Measurements from ENCODE around the gene TFDP1.
A peak's percentile ranks its signal among the peaks of the same experiment; 100 is the strongest.

TFDP1 gene

DNA sequence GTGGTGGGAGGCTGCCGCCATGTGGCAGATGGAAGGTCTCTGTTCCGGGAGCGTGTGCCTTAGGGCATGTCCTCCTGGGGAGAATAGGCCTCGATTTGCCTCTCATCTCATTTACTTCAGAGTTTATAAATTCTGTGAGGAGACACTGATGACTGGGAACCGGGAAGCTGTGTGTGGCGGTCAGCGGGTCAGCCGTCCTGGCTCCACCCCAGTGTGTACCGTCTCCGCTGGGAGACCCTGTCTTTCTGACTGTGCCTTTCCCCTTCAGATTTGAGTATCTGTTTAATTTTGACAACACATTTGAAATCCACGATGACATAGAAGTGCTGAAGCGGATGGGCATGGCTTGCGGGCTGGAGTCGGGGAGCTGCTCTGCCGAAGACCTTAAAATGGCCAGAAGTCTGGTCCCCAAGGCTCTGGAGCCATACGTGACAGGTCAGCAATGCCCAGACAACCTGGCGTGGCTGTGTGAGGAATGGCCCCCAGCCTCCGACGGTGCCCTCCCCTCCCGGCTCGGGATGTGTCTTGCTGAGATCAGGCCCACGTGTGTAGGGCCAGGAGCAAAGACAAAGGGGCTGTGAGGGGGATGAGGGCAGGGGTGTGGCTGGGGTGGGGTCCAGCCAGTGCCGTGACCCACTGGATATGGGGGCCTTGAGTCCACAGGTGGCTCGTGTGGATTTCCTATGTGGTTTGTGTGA, 51.9 kb downstream of the TFDP1 start:
- no peak for DNase-seq

DNA sequence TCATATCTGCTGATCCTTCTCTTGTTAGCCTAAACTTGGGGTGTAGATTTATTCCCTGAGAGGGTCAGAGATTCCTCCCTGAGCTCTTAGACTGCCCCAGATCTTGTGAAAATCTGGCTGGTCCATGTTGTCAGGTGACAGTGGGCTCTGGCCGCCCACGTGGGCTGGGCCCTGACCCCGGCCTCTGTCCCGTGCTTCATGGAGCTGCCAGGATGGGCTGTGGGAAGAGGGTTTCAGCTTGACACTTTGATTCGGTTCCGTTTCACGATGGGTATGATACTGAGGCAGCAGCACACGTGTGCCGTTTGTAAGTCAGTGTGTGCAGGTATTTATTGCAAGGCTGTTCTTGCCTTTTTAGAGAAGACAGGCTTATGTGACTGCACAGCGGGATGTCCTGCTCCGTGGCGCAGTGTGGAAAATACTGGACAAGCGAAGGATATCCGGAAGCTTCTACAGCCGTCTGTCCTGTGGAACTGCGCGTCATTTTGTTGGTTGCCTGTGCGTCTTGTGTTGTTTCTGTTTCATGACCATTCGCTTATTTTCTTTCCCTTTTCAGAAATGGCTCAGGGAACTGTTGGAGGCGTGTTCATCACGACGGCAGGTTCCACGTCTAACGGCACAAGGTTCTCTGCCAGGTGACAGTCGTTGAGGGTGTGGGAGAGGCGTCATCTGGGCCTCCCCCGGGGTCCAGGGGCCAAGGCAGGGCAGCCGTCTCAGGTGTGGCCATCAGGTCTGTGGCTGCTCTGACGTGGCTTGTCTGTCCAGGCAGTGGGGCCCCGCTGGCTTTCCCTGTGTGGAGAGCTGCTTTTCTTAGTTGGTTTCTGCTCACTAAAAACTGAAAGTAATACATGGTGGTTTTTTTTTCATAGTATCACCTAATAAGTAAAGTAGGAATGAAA, 53.0 kb downstream of the TFDP1 start:
- no peak for DNase-seq

- no peak for DNase-seq
These were observed 53.7 kb downstream of the TFDP1 start for GRCh38 chr13:113638173-113638746.

DNA sequence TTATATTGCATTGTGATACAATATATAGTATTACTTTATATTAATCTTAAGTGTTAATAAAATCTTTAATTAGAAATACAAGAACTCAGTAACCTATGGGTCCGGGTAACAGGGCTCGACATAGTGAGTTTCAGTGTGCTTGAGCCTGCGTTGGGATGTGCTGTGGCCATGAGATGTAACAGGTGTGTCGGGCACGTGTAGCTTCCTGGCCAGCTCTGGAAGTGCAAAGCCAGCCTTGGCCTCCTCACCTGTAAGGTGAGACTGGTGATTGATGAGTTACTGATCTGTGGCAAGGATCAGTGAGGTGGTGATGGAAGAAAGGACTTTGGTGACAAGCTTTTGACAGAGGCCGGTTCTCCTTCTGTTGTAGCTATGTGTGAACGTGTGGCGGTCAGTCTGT, 54.3 kb downstream of the TFDP1 start:
- DNase-seq, result no peak

DNA sequence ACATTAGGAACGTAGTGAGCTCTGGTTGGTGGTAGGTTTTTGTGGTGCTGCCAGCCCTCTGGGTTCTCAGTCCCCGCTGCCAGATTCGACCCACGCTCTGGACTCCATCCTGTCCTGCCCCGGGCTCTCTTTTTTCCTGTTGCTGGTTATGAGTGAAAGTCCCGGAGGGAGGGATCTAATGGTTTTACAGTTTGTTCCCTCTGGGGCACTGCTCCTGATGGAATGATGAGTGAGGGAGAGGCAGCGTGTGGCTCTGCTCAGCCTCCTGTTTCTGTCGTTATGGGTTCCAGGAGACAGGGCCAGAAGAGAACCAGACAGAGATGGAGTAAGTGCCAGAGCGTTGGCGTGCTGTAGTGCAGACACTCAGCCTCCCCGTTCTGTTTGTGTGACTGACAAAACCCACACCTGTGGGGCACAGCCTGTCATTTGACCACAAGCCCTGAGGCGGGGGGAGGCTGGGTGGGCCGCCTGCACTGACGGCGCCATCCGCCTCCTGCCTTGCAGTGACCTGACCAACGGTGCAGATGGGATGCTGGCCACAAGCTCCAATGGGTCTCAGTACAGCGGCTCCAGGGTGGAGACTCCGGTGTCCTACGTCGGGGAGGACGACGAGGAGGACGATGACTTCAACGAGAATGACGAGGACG, 55.2 kb downstream of the TFDP1 start:
- DNase-seq, result no peak

DNA sequence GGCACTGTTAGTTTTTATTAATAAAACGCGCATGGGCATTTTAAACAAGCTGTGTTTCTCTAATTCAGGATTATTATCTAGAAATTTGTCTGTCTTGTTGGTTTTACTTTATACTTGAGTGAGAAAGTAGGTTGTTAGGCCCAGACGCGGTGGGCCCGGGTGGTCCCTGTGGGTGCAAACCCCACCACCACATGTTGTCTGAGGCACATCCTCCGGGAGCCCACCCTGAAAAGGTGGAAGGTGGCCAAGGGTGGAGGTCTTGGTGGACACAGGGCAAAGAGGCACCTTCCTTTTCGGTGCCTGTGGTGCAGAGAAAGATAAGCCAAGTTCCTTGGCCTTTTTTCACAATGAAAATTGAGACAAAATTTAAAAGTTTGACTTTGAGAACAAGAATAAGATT, 56.9 kb downstream of the TFDP1 start:
- DNase-seq, result no peak

- DNase-seq, result no peak
These were observed 58.0 kb downstream of the TFDP1 start for GRCh38 chr13:113642563-113642962.

GRCh38 chr13:113643593-113643992, 59.0 kb downstream of the TFDP1 start:
- DNase-seq, result no peak

DNA sequence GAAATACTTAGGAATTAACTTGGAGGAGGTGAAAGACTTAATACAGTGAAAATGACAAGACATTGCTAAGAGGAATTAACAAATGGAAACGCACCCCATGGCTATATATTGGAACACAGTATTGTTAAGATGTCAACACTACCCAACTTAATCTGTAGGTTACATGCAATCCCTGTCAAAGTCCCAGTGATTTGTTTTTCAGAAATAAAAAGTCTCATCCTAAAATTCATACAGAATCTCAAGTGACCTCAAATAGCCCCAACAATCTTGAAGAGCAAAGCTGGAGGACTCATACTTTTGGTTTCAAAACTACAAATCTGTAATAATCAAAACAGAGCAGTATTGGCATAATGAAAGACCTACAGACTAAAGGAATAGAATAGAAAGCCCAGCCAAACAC, 60.2 kb downstream of the TFDP1 start:
- DNase-seq, result no peak

- DNase-seq, result no peak
These were observed 60.8 kb downstream of the TFDP1 start for GRCh38 chr13:113645329-113645728.

GRCh38 chr13:113646376-113646775, 61.8 kb downstream of the TFDP1 start:
- DNase-seq, result no peak

DNA sequence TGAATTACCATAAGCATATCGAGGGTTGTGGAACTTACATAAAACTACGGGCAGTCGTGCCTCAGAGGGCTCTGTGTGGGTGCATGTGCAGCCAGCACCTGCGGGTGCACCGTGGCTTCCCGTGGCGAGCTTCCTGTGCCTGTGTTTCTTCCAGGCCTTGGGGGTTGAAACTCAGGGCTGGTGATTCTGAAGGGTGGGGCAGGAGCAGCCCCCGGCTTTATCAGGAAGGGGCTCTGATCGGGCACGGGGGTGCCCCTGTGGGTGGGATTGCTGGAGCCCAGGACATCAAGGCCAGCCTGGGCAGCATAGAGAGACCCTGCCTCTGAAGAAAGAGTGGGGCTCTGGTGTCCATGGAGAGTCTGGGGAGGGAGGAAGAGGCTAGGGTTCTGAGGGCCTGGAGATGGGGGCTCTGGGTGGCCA, 62.4 kb downstream of the TFDP1 start:
- DNase-seq, result no peak

DNA sequence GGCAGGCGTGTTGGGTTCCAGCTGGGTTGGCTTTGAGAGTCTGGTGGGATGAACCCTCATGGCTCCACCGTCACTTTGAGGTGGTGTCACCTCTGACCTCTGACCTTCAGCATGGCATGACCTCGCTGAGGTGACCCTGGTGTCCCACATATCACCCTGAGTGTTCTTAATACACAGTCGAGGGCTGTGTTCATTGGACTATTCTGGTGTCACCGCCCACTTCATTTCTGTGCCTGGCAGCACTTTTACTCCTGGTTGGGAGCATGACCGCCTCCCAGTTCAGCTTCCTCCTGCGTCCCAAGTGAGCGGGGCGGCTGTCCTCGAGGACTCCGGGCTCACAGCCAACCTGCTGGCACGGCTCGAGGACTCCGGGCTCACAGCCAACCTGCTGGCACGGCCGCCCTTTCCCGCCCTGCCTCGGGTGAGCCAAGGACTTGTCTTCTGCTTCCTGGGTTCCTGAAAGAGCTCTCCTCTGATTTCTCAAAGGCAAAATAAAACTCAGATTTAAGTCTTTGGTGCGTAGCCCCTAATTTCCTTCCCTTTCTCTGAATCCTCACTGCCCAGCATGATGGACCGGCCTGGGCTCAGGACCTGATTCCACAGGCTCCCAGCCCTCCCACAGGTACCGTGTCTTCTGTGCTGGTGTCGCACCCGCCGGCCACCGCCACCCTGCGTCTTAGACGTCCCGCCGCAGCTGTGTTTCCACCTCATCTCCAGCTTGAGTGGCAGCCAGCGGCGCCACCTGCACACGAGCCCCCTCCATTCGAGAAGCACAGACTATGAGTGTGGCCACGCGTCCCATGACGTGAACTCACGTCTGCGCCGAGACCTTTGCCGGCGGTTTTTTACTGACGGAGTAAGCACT, 63.0 kb downstream of the TFDP1 start:
- peak; percentile 82 for DNase-seq

DNA sequence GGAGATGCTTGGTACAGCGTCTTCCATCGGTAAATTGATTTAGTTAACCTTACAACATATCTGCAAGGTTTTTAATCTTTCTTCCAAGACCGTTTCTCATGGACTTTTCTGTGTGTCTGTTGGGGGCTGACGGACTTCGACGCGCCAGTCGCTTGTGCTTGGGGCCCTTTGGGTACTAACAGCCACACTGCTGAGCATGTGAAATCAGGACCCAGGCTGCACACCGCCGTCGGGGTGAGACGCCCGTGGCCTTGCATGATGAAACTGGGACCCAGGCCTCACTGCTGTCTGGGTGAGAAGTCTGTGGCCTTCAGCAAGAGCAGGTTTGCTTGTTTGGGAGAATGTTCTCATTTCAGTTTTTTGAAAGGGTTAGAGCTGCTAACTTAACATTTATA, 63.7 kb downstream of the TFDP1 start:
- no peak for DNase-seq

DNA sequence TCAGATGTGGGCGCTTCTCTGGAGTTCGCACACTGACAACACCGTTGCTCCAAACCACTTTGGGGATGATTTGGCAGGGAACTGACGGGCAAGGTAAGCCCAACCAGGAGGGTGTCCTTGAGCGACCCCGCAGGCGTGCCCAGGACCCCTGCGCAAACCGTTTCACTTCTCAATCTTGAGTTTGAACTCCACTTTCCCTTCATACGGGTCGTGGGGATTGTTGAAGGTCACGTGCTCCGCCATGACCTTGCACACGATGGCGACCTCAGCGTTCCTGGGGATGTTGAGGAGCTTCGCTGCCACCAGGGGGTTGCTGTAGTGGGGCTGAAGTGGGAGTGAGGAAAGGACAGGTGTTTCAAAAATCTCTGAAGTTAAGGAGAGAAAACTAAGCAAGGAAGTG, 64.7 kb downstream of the TFDP1 start:
- DNase-seq, result no peak

- DNase-seq, result no peak
These were observed 65.7 kb downstream of the TFDP1 start for GRCh38 chr13:113650275-113650674.

DNA sequence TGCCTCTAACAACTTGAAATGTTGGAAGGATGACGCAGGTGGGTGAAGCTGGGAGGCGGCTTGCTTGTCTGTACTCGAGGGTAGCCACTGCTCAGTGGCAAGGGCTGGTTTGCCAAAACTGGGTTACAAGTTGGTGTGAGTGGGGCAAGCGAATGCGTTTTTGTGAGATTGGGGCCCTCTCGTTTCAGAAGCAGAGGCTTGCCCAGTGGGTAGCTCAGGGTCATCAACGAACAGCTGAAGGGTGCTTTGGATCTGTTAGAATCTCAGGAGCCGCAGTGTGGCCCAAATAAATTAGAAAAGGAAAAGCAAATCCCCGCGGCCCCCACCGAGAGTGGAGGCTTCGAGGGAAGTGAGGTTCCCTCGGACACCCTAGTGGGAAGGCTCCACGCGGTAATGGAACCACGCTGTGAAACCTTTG, 66.2 kb downstream of the TFDP1 start:
- no peak for DNase-seq

DNA sequence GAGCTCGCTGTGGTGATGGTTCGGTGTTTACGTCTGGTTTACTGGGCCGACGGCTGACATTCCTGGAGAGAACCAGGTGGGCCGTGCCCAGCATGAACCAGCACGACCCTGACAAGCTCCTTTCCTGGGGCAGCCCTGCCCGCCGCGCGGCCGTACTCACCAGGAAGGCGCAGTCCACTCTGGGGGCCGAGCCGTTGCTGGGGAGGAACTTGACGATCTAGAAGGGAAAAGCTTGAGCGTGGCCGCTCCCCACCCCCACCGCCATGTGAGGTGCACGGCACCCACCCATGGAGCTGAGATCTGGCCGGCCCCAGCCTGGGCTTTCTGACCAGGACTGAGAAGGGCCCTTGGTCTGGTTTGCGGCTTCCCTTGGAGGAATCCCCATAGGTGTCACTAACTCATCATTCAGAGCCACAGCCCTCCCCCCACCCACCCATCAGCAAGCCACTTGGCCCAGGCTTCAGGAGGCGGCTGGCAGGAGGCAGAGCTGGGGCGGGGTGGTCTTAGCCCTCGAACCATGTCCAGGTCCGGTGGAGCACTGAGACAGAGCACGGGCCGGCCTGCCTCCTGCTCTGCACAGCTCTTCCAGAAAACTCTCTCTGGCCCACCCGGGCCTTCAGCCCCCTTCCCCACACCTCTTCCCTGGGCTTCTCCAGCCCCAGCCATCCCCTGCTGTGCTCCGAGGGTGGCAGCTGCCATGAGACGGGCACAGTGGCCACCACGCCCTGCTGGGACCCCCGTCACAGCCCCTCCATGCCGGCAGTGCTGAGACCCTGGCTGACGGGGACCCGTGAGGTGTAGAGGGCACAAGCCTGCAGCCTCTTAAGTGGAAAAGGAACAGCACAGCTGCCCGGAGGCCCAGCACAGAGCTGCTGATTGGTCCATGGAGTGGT, 67.2 kb downstream of the TFDP1 start:
- no peak for DNase-seq

DNA sequence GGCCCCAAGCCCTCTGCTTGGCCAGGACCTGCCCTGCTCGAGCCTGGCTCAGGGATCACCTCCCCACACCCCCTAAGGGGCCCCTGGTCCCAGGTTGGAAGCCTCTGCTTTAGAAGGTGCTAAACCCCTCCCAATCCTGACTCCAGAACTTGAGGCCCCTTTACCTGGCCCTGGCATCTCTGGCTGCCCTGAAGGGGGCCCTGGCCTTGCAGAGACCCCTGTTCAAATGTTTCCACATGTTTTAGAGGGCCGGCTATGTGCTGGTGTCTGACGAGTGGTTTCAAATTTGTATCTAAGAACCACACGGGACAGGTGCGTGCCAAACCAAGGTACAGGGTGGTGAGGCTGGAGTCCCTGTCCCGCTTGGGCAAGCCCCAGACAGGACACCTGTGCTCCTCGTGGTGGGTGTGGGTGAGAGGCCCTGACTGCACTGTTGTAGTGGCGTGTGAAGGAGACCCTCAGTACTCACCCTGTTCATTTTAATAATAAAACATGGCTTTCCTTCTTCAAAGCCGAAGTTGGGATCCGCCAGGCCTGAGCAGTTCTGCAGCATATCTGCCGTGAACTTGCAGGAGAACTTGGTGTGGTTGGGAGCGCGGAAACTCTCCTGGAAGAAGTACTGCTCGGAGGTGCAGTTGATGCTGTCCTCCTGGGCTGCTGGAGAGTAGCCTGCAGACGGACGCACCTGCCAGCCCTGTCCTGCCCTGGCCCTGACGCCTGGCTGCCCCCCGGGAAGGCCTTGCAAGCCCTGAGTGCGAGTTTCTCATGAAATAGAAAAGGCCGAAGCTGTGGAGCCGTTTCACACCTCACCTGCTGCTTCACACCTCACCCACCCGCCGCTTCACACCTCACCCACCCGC, 68.1 kb downstream of the TFDP1 start:
- DNase-seq, result no peak
